DND-41 (cell line): ENCODE results near the gene NEUROD6.

ENCODE experiments used
- CTCF ChIP-seq: IDR thresholded peaks from 2 replicates; pipeline ENCODE4 v1.5.1; 2012; ENCODE audit warnings: borderline replicate concordance, low read length, moderate library complexity, mild to moderate bottlenecking; ENCODE audit not compliant: poor library complexity, severe bottlenecking; ENCODE audit errors: extremely low read depth
- EZH2 ChIP-seq: IDR thresholded peaks from 3 replicates; pipeline ENCODE4 v1.6.1; 2012; ENCODE audit warnings: borderline replicate concordance, low read depth, mild to moderate bottlenecking, moderate library complexity, low read length, inconsistent platforms; ENCODE audit not compliant: severe bottlenecking

GRCh38 chr7:31308652-31309051 lies 31.9 kb downstream of the NEUROD6 start:
- TF ChIP-seq CTCF, result no peak
- TF ChIP-seq EZH2, result no peak
